Pulmonary artery endothelial cell (primary cell): Measurements from ENCODE around the gene SUN1. TPM values are rescaled to one million over a fixed set of nuclear protein-coding genes. Genes with fewer than 3 reads are reported as not detected.
A peak's percentile ranks its signal among the peaks of the same experiment; 100 is the strongest.
"Not testable (repeated sequence)": the region's sequence is repeated elsewhere in the genome, so short reads cannot be mapped to it uniquely, and the experiment has no call there.

Experiments
- DNase-seq: peaks from one replicate; pipeline ENCODE4 v3.0.0-alpha.2; 2011; ENCODE audit warnings: low read depth, low spot score
- total RNA-seq: library from RNA; depleted of rRNA; stranded (reverse); fragments of >200 nt; gene quantifications from 2 replicates; pipeline ENCODE4 v1.2.3, GENCODE V29; 2014

Gene SUN1
- total RNA-seq, result 177 and 178 TPM in 2 replicates

GRCh38 chr7:832167-832967 lies at the start of gene SUN1:
TSS of gene SUN1 (plus strand) at chr7:832476. CDS start at chr7:832525, 49 bp downstream.
- DNase-seq, result peak; percentile 80

DNA sequence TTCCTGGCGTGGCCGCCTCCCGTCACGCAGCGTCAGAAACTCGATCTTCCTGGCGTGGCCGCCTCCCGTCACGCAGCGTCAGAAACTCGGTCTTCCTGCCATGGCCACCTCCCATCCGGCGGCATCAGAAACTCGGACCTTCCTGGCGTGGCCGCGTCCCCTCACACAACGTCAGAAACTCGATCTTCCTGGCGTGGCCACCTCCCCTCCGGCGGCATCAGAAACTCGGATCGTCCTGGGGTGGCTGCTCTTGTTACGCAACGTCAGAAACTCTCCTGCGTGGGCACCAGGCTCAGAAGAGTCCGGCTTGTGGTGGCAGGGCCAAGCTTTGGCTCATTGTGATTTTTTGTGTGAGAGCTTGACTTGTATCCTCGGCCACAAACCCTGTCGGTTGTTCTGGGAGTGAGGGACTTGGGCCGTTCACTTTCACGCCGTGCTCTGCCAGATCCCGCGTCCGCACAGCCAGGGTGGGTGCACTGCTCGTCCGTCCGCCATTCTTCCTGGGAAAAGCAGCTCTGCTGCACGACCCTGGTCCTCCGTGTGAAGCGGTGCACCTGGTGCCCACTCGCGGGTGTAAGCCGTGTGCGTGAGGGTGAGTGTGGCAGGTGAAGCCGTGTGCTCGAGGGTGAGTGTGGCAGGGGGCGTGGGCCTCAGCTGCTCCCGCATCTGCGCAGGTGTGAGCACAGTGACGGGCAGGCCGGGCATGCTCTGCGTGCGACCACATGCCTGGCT lies 49.4 kb upstream of the SUN1 start:
- no peak for DNase-seq

- no peak for DNase-seq
Observed at GRCh38 chr7:783556-784490, 48.5 kb upstream of the SUN1 start.

- no peak for DNase-seq
Observed at GRCh38 chr7:784971-785370, 47.3 kb upstream of the SUN1 start.

- no peak for DNase-seq
Observed at GRCh38 chr7:785416-785815, 46.9 kb upstream of the SUN1 start.

- no peak for DNase-seq
Observed at GRCh38 chr7:786472-787255, 45.6 kb upstream of the SUN1 start.

DNA sequence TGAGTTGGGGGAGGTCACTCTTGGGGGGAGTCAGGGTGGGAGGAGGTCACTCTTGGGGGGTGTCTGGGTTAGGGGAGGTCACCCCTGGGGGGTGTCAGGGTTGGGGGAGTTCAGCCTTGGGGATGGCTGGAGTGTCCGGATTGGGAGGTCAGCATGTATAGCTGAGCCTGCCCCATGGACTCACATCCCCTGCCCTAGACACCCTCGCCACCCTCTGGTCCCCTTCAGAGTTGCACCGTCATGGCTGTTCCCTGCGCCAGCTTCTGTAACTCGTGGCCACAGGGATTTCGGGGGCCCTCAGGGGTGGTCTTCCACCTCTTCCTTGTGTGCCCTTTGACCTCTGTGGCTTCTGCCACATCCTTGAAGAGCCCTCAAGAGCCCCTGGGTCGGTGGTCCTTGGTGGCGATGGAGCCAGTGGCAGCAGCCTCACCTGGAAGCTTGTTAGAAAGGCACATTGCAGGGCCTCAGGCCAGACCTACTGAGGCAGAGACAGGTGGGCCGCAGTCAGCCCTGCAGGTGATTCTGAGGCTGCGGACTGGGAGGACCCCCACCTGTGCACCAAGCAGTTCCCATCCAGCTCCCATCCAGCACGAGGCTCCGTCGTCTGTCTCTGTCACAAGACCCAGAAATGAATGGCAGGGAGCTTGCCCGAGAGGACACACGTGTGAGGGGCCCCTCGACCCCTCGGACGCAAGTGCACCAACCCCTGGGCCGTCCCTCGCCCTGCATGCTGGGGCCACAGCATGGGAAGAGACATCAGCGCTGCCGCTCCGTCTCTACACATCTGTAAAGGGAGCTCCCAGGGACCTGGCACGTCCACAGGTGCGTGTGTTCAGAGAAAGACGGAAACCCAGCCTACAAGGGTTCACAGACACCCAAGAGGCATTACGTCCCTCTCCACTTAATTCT lies 44.7 kb upstream of the SUN1 start:
- no peak for DNase-seq

DNA sequence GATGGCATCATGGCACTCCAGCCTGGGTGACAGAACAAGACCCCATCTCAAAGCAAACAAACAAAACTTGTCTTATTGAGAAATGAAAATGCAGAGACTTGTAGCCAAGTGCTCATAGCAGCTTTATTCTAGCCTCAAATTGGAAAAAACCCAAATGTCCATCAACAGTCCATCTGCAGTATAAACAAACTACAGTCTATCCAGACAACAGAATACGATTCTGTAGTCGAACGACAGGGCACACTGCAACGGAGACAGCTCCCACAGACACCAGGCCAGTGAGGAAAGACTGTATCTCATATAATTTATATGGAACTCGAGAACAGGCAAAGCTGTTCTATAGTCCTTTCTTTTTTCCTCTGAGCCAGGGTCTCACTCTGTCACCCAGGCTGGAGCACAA lies 40.8 kb upstream of the SUN1 start:
- DNase-seq, result no peak

DNA sequence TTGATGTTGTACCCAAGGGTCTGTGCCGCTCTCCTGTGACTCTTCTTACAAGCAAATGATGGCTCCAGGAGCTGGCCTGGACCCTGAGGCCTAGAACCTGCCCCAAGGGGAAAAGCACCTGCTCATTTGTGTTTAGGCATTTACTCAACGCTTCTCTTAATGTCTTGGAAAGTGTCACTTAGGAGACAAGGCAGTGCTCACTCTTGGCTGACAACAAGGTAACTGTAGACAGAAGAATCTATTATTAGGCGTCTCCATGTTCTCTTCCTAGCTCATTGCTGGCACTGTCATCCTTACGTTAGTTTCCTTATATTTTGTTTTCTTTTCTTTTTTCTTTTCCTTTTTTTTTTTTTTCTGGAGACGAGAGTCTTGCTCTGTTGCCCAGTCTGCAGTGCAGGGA lies 38.1 kb upstream of the SUN1 start:
- DNase-seq, result no peak

GRCh38 chr7:794671-795329 lies 37.5 kb upstream of the SUN1 start:
- no peak for DNase-seq

- DNase-seq, result not testable (repeated sequence)
Observed at GRCh38 chr7:796434-797169, 35.7 kb upstream of the SUN1 start.

- DNase-seq, result no peak
Observed at GRCh38 chr7:798921-799470, 33.3 kb upstream of the SUN1 start.

- DNase-seq, result no peak
Observed at GRCh38 chr7:800692-801091, 31.6 kb upstream of the SUN1 start.

GRCh38 chr7:801351-801750 lies 30.9 kb upstream of the SUN1 start:
- not testable (repeated sequence) for DNase-seq

DNA sequence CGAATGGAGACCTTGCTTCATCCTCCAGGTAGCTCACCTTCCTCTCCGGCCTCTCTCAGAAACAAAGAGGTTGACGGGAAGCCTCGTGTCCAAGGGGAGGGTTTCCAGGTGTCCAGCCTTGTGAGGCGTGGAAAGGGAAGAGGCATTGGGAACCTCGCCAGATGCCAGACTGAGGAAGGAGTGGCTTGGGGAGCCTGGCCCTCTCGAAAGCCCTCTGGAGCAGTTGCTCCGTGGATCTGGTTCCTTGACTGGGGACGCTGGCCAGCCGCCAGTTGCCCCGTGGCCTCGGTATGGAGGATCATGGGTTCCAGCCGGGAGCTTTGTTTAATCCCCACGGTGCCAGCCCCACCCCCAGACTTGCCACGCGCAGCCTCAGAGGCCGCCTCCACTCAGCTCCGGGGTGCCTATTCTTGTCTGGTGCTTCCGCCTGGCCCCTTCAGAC lies 30.3 kb upstream of the SUN1 start:
- DNase-seq, result no peak

DNA sequence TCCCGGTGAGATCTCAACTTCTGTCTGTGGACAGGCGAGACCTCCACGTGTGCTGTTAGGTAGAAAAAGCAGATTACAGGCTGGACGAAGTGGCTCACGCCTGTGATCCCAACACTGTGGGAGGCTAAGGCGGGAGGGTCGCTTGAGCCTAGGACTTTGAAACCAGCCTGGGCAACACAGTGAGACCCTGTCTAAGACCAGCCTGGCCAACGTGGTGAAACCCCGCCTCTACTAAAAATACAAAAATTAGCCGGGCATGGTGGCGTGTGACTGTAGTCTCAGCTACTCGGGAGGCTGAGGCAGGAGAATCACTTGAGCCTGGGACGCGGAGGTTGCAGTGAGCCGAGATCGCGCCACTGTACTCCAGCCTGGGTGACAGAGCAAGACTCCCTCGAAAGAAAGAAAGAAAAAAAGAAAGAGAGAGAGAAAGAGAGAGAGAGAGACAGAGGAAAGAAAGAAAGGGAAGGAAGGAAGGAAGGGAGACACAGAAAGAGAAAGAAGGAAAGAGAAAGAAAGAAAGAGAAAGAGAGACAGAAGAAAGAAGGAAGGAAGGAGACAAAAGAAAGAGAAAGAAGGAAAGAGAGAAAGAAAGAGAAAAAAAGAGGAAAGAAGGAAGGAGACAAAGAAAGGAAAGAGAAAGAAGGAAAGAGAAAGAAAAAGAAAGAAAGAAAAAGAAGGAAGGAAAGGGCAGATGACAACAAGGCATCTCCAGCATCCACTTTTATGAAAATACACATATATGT lies 29.6 kb upstream of the SUN1 start:
- DNase-seq, result no peak

GRCh38 chr7:803243-803635 lies 29.0 kb upstream of the SUN1 start:
- no peak for DNase-seq

GRCh38 chr7:803796-804195 lies 28.5 kb upstream of the SUN1 start:
- not testable (repeated sequence) for DNase-seq
